LNCaP clone FGC (cell line): ENCODE measurements around the gene COL9A3.

Experiments
- DNase-seq: peaks from one replicate; pipeline ENCODE4 v3.0.0-alpha.2; 2011; ENCODE audit warnings: low read depth
- H3K4me3 ChIP-seq: 2 replicates; pipeline ENCODE4 v1.5.1; 2011; ENCODE audit warnings: mild to moderate bottlenecking, low read depth, low read length, control low read depth
- CTCF ChIP-seq: IDR thresholded peaks from 2 replicates; pipeline ENCODE4 v1.5.1; 2012; ENCODE audit warnings: mild to moderate bottlenecking; ENCODE audit not compliant: control insufficient read depth, insufficient read depth; ENCODE audit errors: extremely low read depth

COL9A3 gene

GRCh38 chr20:62825986-62826645, 9.3 kb downstream of the COL9A3 start:
- TF ChIP-seq CTCF: no peak
- no peak for DNase-seq
- no peak overlapping the region for H3K4me3 ChIP-seq

- no peak for DNase-seq
- no peak for TF ChIP-seq CTCF
These were observed 9.9 kb downstream of the COL9A3 start for GRCh38 chr20:62826646-62827310.

GRCh38 chr20:62827311-62828038, 10.6 kb downstream of the COL9A3 start:
- no peak for TF ChIP-seq CTCF
- H3K4me3 ChIP-seq: no peak overlapping the region
- DNase-seq: no peak

More at GRCh38 chr20:62826646-62827310, 9.9 kb downstream of the COL9A3 start:
- no peak overlapping the region for H3K4me3 ChIP-seq

- DNase-seq: no peak
- H3K4me3 ChIP-seq: no peak overlapping the region
- TF ChIP-seq CTCF: no peak
These were observed 11.2 kb downstream of the COL9A3 start for GRCh38 chr20:62828051-62828450.

GRCh38 chr20:62828511-62829230, 11.8 kb downstream of the COL9A3 start:
- no peak for TF ChIP-seq CTCF
- DNase-seq: no peak
- no peak overlapping the region for H3K4me3 ChIP-seq

GRCh38 chr20:62829231-62830230, 12.7 kb downstream of the COL9A3 start:
- H3K4me3 ChIP-seq: no peak overlapping the region
- no peak for DNase-seq
- TF ChIP-seq CTCF: no peak
